IPS DF 6.9 (cell line): Measurements from ENCODE around the gene OR14A16.

Source experiments
- DNase-seq: peaks from one replicate; pipeline ENCODE4 v3.0.0-alpha.2; 2013; ENCODE audit warnings: low read depth, low spot score
- H3K27ac ChIP-seq: one replicate; pipeline ENCODE4 v1.5.1; 2013; ENCODE audit warnings: low read length, control low read depth
- H3K27me3 ChIP-seq: 2 replicates; pipeline ENCODE4 v1.6.1; 2013; ENCODE audit warnings: mild to moderate bottlenecking, low read length; ENCODE audit not compliant: control insufficient read depth, insufficient read depth
- H3K36me3 ChIP-seq: 2 replicates; pipeline ENCODE4 v1.6.1; 2013; ENCODE audit warnings: low read length; ENCODE audit not compliant: control insufficient read depth, insufficient read depth
- H3K4me1 ChIP-seq: 2 replicates; pipeline ENCODE4 v1.6.1; 2013; ENCODE audit warnings: low read length; ENCODE audit not compliant: control insufficient read depth, insufficient read depth
- H3K4me3 ChIP-seq: 2 replicates; pipeline ENCODE4 v1.5.1; 2013; ENCODE audit warnings: mild to moderate bottlenecking, low read length
- H3K9me3 ChIP-seq: 2 replicates; pipeline ENCODE4 v1.6.1; 2013; ENCODE audit warnings: low read length, inconsistent platforms; ENCODE audit not compliant: control insufficient read depth, insufficient read depth
- WGBS: extraction: QIAGEN DNeasy Blood & Tissue Kit; methylation state at CpG from one replicate; pipeline ENCODE4 v1.1.7; 2013; ENCODE audit warnings: mixed read lengths, missing lambda C conversion rate; ENCODE audit not compliant: insufficient read length, insufficient coverage; 5-methylcytosine and 5-hydroxymethylcytosine counted together

The OR14A16 gene

DNA sequence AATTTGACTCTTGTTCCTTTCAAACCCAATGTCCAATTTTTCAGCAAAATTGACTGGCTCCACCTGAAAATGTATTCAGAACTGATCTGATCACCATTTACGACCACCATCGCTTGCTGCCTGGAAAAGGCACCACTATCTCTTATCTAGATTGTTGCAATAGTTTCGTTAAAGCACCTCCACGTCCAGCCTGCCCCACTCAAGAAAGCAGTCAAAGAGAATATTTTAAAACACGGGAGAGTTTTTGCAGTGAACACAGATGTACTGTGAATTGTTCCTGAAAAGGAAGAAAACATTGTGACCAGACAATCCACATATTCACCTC is 21.7 kb upstream of the OR14A16 start:
- Histone ChIP-seq H3K4me1 (no peaks in the 10 kb centered on the region), H3K36me3 (no peaks in the 10 kb centered on the region), H3K27me3 (no peaks in the 10 kb centered on the region)

DNA sequence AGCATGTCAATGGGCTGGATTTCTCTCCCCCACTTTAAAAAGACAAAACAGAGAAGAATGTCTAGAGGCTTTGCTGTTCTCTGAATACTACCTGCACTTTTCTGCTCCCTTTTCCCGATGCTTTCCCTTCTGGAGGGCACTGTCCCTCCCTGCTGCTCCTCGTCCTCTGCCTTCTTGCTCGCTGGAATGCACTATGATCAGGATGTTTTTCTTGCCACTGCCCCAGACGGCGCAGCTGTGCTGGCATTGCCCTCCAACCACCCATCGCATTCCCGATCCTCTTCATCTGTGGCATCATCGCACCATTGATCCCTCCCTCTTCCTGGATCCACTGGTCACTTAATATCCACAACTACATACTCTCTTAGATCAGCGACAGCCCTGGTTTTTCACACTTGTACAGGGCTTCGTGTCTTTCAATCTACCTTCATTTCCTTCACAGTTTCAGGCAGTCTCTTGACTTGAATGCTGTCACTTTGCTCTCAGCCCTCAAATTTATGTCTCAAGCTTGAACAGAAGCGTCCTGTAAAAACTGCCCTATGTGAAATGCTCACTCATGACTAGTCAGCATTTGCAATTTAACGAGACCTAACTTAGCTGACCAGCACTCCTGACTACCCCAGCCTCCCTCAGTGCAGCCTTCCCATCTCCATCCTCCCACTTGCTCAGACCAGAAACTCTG is 21.2 kb upstream of the OR14A16 start:
- DNase-seq = no peak
- Histone ChIP-seq H3K36me3 (no peaks in the 10 kb centered on the region), H3K27me3 (no peaks in the 10 kb centered on the region), H3K4me1 (no peaks in the 10 kb centered on the region), H3K27ac (no peak overlapping the region), H3K4me3 (no peak overlapping the region), H3K9me3 (no peaks in the 10 kb centered on the region)
- WGBS = no CpG with 5 or more reads among the region's 12 CpGs

More for the DNA sequence above, 21.7 kb upstream of the OR14A16 start:
- no CpG with 5 or more reads among the region's 5 CpGs for WGBS
- Histone ChIP-seq H3K9me3 (no peaks in the 10 kb centered on the region), H3K4me3 (no peak overlapping the region), H3K27ac (no peak overlapping the region)
- no peak for DNase-seq

DNA sequence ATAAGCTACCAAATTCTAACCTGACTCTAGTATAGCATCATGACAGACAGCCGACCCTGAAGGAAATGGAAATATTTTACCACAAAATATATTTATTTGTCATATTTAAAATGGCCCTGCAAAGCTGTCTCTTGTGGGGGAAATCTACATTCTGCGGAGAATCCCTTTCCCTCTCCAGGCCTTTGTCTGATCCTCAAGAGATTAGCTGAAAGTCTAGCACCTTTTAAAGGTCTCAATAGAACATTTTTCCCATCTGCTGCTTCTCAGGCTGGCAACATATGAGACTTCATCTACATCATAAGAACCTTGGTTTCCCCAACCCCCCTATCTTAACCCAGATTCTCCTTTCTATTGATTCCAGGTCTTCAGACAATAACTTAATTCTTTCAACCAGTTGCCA is 19.5 kb upstream of the OR14A16 start:
- no CpG with 5 or more reads among the region's 2 CpGs for WGBS
- H3K36me3 ChIP-seq = no peaks in the 10 kb centered on the region
- no peaks in the 10 kb centered on the region for H3K9me3 ChIP-seq
- no peaks in the 10 kb centered on the region for H3K4me1 ChIP-seq
- no peaks in the 10 kb centered on the region for H3K27me3 ChIP-seq
- no peak overlapping the region for H3K4me3 ChIP-seq
- DNase-seq = no peak
- H3K27ac ChIP-seq = no peak overlapping the region

DNA sequence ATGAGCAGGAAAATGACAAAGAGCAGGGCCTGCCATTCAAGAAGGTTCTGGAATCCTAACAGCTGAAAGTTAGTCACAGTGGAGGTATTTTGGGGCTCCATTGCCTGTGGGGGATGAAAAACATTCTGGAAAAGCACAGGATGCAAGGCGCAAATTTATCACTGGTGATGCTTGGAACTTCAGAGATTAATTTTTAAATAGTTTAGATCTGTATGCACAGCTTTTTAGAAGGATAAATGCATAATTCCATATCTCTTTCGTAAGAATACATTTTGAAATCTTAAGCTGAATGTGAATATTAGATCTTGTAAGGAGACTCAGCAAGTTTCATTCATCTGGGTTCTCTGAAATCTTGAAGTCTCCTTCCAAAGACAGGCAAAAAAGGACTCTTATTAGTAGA is 17.9 kb upstream of the OR14A16 start, which contains the start of gene OR11L1:
TSS of gene OR11L1 (minus strand) at position 101 of the 400 bp plus-strand sequence. CDS start at position 101, 0 bp downstream.
- H3K36me3 ChIP-seq = no peaks in the 10 kb centered on the region
- H3K9me3 ChIP-seq = no peaks in the 10 kb centered on the region
- no peak within 1 kb of the TSS for H3K27ac ChIP-seq
- no peaks in the 10 kb centered on the region for H3K27me3 ChIP-seq
- no peak for DNase-seq
- no peaks in the 10 kb centered on the region for H3K4me1 ChIP-seq
- WGBS = no CpG with 5 or more reads among the region's 2 CpGs
- H3K4me3 ChIP-seq = no peak within 1 kb of the TSS

DNA sequence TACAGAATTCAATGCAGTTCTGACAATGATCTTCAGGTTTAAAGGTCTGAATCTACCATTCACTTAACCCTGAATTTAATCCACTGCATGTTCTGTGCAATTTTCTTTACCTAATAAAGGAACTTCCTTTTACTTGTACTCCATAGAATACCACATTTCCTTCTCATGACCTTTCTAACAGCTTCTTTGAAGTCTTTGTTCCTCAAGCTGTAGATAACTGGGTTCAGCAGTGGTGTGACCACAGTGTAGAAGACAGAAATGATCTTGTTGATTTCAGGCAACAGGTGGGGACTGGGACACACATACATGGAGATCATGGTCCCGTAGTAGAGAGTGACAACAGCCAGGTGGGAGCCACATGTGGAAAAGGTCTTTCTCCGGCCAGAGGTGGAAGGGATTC is 16.9 kb upstream of the OR14A16 start:
- Histone ChIP-seq H3K27me3 (no peaks in the 10 kb centered on the region), H3K36me3 (no peaks in the 10 kb centered on the region), H3K27ac (no peak overlapping the region), H3K9me3 (no peaks in the 10 kb centered on the region), H3K4me3 (no peak overlapping the region), H3K4me1 (no peaks in the 10 kb centered on the region)
- no peak for DNase-seq
- WGBS = no CpG with 5 or more reads among the region's 2 CpGs

DNA sequence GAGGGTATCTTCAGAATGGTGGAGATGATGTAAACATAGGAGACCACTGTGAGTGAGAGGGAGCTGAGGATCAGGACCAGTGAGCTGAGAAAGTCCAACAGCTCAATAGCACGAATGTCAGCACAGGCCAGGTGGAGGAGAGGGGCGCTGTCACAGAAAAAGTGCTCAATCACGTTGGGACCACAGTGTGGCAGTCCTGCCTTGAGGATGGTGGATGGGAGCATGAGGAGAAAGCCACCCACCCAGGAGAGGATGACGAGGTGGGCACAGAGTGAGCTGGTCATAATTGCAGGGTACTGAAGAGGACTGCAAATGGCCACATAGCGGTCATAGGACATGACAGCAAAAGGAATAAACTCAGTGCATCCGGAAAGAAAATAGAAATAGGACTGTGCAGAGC is 9.7 kb upstream of the OR14A16 start:
- Histone ChIP-seq H3K27me3 (no peaks in the 10 kb centered on the region), H3K9me3 (no peaks in the 10 kb centered on the region), H3K36me3 (no peaks in the 10 kb centered on the region), H3K4me1 (no peaks in the 10 kb centered on the region), H3K27ac (no peak overlapping the region), H3K4me3 (no peak overlapping the region)
- no CpG with 5 or more reads among the region's 6 CpGs for WGBS
- DNase-seq = no peak

DNA sequence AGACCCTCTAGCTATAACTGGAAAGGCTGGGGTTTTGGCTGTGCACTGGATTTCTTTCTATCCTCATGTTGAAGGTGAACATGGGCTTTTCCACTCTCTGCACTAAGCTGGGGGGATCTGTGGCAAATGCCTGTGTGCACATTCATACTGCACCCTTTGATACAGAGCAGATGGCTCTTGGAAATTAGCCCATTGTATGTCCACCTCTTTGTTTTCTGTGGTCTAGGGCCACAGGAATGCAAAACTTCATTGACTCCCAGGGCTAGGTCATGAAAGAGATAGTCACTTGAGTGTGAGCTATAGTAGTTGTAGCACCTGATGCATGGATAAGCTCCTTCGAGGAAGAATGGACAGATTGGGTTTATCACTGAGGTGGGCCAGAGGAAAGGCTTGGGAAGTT is 5.7 kb upstream of the OR14A16 start:
- no CpG with 5 or more reads among the region's 1 CpG for WGBS

DNA sequence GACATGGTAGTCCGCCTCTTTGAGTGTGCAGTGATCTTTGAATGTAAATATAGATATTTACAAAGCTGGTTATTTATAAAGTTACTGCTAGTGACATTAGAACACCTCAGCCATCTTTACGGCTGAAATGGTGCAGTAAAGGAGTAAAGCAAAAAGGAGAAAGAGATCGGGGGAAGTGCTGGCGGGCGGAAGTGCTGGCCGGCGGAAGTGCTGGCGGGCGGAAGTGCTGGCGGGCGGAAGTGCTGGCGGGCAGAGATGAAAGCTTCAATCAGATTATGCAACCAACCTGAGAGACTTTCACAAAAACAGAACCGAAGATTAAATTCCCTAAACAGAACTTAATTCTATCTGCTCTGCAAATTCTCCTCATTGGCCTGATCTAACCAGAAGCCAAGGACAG is 1.4 kb upstream of the OR14A16 start:
- no peaks in the 10 kb centered on the region for H3K36me3 ChIP-seq
- H3K27ac ChIP-seq = no peak overlapping the region
- DNase-seq = no peak
- WGBS = no CpG with 5 or more reads among the region's 13 CpGs
- H3K27me3 ChIP-seq = no peaks in the 10 kb centered on the region
- no peaks in the 10 kb centered on the region for H3K9me3 ChIP-seq
- no peak overlapping the region for H3K4me3 ChIP-seq
- peaks cover 1% of the 10 kb centered on the region; the same call in 1 of the 2 replicates for H3K4me1 ChIP-seq

More for the DNA sequence above, 5.7 kb upstream of the OR14A16 start:
- no peak for DNase-seq
- Histone ChIP-seq H3K9me3 (no peaks in the 10 kb centered on the region), H3K4me3 (no peak overlapping the region), H3K27ac (no peak overlapping the region), H3K4me1 (no peaks in the 10 kb centered on the region), H3K36me3 (no peaks in the 10 kb centered on the region), H3K27me3 (no peaks in the 10 kb centered on the region)

DNA sequence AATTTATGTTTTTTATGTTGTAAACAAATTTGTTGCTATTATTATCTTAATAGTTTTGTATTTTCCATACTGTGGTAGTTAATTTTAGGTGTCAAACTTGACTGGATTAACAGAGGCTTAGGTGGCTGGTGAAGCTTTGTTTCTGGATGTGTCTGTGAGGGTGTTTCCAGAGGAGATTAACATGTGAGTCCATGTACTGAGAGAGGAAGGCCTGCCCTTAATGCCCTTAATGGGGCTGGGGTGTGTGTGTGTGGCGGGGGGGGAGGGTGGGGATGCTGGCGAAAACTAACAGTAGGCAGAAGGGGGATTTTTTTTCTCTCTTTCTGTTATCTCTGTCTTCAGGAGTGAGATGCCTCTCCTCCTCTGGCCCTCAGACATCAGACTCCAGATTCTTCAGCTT is 1.9 kb downstream of the OR14A16 start:
- Histone ChIP-seq H3K4me3 (no peak overlapping the region), H3K36me3 (no peaks in the 10 kb centered on the region), H3K27ac (no peak overlapping the region), H3K4me1 (peaks cover 1% of the 10 kb centered on the region; the same call in 1 of the 2 replicates), H3K9me3 (no peaks in the 10 kb centered on the region), H3K27me3 (no peaks in the 10 kb centered on the region)
- no peak for DNase-seq
- WGBS = no CpG with 5 or more reads among the region's 2 CpGs

DNA sequence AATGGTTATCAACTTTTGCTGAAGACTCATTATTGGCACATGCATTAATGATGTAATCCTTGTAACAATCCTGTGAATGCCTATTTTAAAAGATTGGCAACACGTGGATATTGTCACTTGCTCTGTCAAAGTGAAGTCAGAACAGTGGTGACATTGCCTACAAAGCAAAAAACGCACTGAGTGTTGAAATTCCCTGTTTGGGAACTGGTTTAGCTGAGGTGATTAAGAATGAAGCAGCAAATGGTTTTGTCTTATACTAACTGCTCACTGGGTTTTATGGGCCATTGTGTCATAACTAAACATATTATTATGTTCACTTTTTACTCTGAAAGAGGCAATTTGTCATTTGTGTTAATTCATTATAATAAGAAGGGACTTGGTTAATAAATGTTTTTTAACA is 11.3 kb downstream of the OR14A16 start:
- Histone ChIP-seq H3K9me3 (no peaks in the 10 kb centered on the region), H3K4me3 (no peak overlapping the region), H3K27me3 (no peaks in the 10 kb centered on the region), H3K4me1 (no peaks in the 10 kb centered on the region), H3K36me3 (no peaks in the 10 kb centered on the region), H3K27ac (no peak overlapping the region)
- DNase-seq = no peak
- no CpG with 5 or more reads among the region's 2 CpGs for WGBS

DNA sequence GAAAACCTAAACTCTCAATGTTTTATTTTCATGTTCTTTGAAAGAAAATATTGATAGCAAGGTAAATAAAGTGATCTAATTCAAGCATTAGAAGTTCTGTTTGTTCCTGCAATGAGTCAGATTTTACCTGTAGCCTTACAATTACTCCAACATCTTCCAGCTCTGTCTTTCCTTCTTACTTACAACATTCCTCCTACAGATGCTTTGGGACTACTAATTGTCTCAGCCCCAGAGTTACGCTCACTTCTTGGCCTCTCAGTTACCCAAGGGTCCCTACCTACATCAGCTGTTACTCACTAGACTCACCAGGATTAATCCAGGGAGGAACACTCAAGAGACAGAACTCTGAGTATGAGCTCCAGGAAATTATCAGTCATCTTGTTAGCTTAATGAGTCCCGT is 26.4 kb downstream of the OR14A16 start:
- Histone ChIP-seq H3K4me1 (no peaks in the 10 kb centered on the region), H3K9me3 (no peaks in the 10 kb centered on the region; the same call in 1 of the 2 replicates), H3K4me3 (no peak overlapping the region), H3K27me3 (no peaks in the 10 kb centered on the region), H3K27ac (no peak overlapping the region), H3K36me3 (no peaks in the 10 kb centered on the region)
- WGBS = no CpG with 5 or more reads among the region's 2 CpGs
- DNase-seq = no peak
